Glutamatergic neuron (in vitro differentiated cells): ENCODE data around the gene ZNF83. TPM values are rescaled to one million over a fixed set of nuclear protein-coding genes. Genes with fewer than 3 reads are reported as not detected.

Experiments used
- DNase-seq: peaks from one replicate; pipeline ENCODE4 v3.0.0; 2022
- H3K27ac Mint-ChIP-seq: one replicate; pipeline ENCODE4 v1.8.0; 2020; ENCODE audit warnings: mild to moderate bottlenecking, mixed read lengths, inconsistent platforms; ENCODE audit not compliant: unreplicated experiment
- H3K27me3 Mint-ChIP-seq: one replicate; pipeline ENCODE4 v1.8.0; 2020; ENCODE audit warnings: mild to moderate bottlenecking, moderate library complexity, mixed read lengths, inconsistent platforms; ENCODE audit not compliant: unreplicated experiment
- H3K36me3 Mint-ChIP-seq: one replicate; pipeline ENCODE4 v1.8.0; 2020; ENCODE audit warnings: mild to moderate bottlenecking, mixed read lengths, inconsistent platforms; ENCODE audit not compliant: unreplicated experiment
- H3K4me1 Mint-ChIP-seq: one replicate; pipeline ENCODE4 v1.8.0; 2020; ENCODE audit warnings: mild to moderate bottlenecking, low read depth, mixed read lengths, inconsistent platforms; ENCODE audit not compliant: unreplicated experiment
- H3K4me3 Mint-ChIP-seq: one replicate; pipeline ENCODE4 v1.8.0; 2020; ENCODE audit warnings: mild to moderate bottlenecking, mixed read lengths, inconsistent platforms; ENCODE audit not compliant: unreplicated experiment
- H3K9me3 Mint-ChIP-seq: one replicate; pipeline ENCODE4 v1.8.0; 2020; ENCODE audit warnings: mild to moderate bottlenecking, moderate library complexity, mixed read lengths, inconsistent platforms; ENCODE audit not compliant: unreplicated experiment
- total RNA-seq: library from RNA; stranded (reverse); fragmentation: NEBNext Ultra II Directional; extraction: Animal tissue kit (Norgen Biotek cat#: 25700); gene quantifications from one replicate; pipeline ENCODE4 v1.2.1, GENCODE V29; 2021; ENCODE audit not compliant: unreplicated experiment
- TF ChIP-seq, protein P1 (sequence below): fragments of 200-600 bp; sonication (generic); IDR thresholded peaks from one replicate; pipeline ENCODE4 v1.5.0; 2021; ENCODE audit not compliant: partially characterized antibody, unreplicated experiment

Gene ZNF83
- total RNA-seq, 1 donor from 2014 or later, result 62.3 TPM

DNA sequence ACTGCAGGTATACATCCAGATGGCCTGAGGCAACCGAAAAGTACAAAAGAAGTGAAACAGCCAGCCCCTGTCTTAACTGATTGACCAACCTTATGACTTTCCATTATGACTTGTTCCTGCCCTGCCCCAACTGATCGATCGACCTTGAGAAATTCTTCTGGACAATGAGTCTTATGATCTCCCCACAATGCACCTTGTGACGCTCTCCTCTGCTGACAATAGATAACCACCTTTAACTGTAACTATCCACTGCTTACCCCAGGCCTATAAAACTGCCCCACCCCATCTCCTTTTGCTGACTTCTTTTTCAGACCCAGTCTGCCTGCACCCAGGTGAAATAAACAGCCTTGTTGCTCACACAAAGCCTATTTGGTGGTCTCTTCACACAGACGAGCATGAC is 11.2 kb downstream of the ZNF83 start:
- no peak for DNase-seq
- Mint-ChIP-seq H3K27me3 (peaks cover 2% of the 10 kb centered on the region), H3K27ac (no peak overlapping the region), H3K4me1 (no peaks in the 10 kb centered on the region), H3K36me3 (peaks cover 29% of the 10 kb centered on the region), H3K4me3 (no peak overlapping the region), H3K9me3 (peaks cover 2% of the 10 kb centered on the region)
- TF ChIP-seq, protein P1, sequence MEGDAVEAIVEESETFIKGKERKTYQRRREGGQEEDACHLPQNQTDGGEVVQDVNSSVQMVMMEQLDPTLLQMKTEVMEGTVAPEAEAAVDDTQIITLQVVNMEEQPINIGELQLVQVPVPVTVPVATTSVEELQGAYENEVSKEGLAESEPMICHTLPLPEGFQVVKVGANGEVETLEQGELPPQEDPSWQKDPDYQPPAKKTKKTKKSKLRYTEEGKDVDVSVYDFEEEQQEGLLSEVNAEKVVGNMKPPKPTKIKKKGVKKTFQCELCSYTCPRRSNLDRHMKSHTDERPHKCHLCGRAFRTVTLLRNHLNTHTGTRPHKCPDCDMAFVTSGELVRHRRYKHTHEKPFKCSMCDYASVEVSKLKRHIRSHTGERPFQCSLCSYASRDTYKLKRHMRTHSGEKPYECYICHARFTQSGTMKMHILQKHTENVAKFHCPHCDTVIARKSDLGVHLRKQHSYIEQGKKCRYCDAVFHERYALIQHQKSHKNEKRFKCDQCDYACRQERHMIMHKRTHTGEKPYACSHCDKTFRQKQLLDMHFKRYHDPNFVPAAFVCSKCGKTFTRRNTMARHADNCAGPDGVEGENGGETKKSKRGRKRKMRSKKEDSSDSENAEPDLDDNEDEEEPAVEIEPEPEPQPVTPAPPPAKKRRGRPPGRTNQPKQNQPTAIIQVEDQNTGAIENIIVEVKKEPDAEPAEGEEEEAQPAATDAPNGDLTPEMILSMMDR, result no peak

GRCh38 chr19:52622261-52622660 is 15.9 kb downstream of the ZNF83 start:
- Mint-ChIP-seq H3K4me3 (no peak overlapping the region), H3K4me1 (no peaks in the 10 kb centered on the region), H3K9me3 (no peaks in the 10 kb centered on the region), H3K27ac (no peak overlapping the region), H3K36me3 (peaks cover 15% of the 10 kb centered on the region), H3K27me3 (no peaks in the 10 kb centered on the region)
- no peak for DNase-seq
- TF ChIP-seq, protein P1, result no peak

GRCh38 chr19:52621376-52621775 is 16.8 kb downstream of the ZNF83 start:
- Mint-ChIP-seq H3K27ac (no peak overlapping the region), H3K27me3 (no peaks in the 10 kb centered on the region), H3K9me3 (no peaks in the 10 kb centered on the region), H3K36me3 (peaks cover 22% of the 10 kb centered on the region), H3K4me3 (no peak overlapping the region), H3K4me1 (no peaks in the 10 kb centered on the region)
- DNase-seq, result no peak
- TF ChIP-seq, protein P1, result no peak

DNA sequence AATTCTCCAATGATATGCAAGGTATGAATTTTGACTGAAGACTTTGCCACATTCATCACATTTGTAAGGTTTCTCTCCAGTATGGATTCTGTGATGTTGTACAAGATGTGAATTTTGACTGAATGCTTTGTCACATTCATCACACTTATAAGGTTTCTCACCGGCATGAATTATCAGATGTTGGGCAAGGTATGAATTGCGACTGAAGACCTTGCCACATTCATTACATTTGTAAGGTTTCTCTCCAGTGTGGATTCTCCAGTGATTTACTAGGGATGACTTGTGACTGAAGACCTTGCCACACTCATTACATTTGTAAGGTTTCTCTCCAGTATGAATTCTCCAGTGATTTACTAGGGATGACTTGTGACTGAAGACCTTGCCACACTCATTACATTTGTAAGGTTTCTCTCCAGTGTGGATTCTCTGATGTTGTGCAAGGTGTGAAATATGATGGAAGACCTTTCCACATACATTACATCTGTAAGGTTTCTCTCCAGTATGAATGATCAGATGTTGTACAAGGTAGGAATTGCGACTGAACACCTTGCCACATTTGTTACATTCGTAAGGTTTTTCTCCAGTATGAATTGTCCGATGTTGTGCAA is 24.8 kb downstream of the ZNF83 start:
- Mint-ChIP-seq H3K27ac (no peak overlapping the region), H3K9me3 (peaks cover 4% of the 10 kb centered on the region), H3K27me3 (peaks cover 3% of the 10 kb centered on the region), H3K4me3 (no peak overlapping the region), H3K36me3 (peaks cover 46% of the 10 kb centered on the region), H3K4me1 (no peaks in the 10 kb centered on the region)
- DNase-seq, result no peak
- TF ChIP-seq, protein P1, result no peak

GRCh38 chr19:52603558-52604207 is 34.5 kb downstream of the ZNF83 start:
- Mint-ChIP-seq H3K36me3 (peaks cover 5% of the 10 kb centered on the region), H3K4me3 (no peak overlapping the region)

More at GRCh38 chr19:52603558-52604207, 34.5 kb downstream of the ZNF83 start:
- H3K9me3 Mint-ChIP-seq, result peaks cover 2% of the 10 kb centered on the region
- TF ChIP-seq, protein P1, result no peak
- DNase-seq, result no peak
- H3K27ac Mint-ChIP-seq, result no peak overlapping the region
- H3K27me3 Mint-ChIP-seq, result peaks cover 2% of the 10 kb centered on the region
- peaks cover 6% of the 10 kb centered on the region for H3K4me1 Mint-ChIP-seq
